OCI-LY1 (cell line): ENCODE data around the gene KRT77.

Source experiments
- H2AFZ ChIP-seq: fragments of 200-600 bp; sonication (generic), shearing (Covaris generic); 2 replicates; pipeline ENCODE4 v1.6.0; 2014; ENCODE audit warnings: antibody characterized with exemption, mild to moderate bottlenecking, low read length
- H3F3A ChIP-seq: fragments of 200-600 bp; sonication (generic), shearing (Covaris generic); 2 replicates; pipeline ENCODE4 v1.6.0; 2014; ENCODE audit warnings: mild to moderate bottlenecking, antibody characterized with exemption, low read length, moderate library complexity; ENCODE audit not compliant: insufficient read depth
- H3K27ac ChIP-seq: fragments of 200-600 bp; sonication (generic); 2 replicates; pipeline ENCODE4 v1.5.1; 2014; ENCODE audit warnings: low read length, mixed run types, mild to moderate bottlenecking, low read depth; ENCODE audit not compliant: poor library complexity, severe bottlenecking
- H3K27me3 ChIP-seq: fragments of 200-600 bp; sonication (generic); 2 replicates; pipeline ENCODE4 v1.6.0; 2014; ENCODE audit warnings: antibody characterized with exemption, mild to moderate bottlenecking, low read length, moderate library complexity; ENCODE audit not compliant: insufficient read depth
- H3K36me3 ChIP-seq: fragments of 200-600 bp; sonication (generic); 2 replicates; pipeline ENCODE4 v1.6.1; 2014; ENCODE audit warnings: mild to moderate bottlenecking, antibody characterized with exemption, low read length, moderate library complexity, mixed read lengths; ENCODE audit not compliant: insufficient read depth
- H3K4me1 ChIP-seq: fragments of 200-600 bp; sonication (generic); 2 replicates; pipeline ENCODE4 v1.5.1; 2014; ENCODE audit warnings: mild to moderate bottlenecking, low read length, moderate library complexity; ENCODE audit not compliant: insufficient read depth, severe bottlenecking
- H3K4me2 ChIP-seq: fragments of 200-600 bp; sonication (generic), shearing (Covaris generic); 2 replicates; pipeline ENCODE4 v1.6.1; 2014; ENCODE audit warnings: low read length
- H3K4me3 ChIP-seq: fragments of 200-600 bp; sonication (generic); 2 replicates; pipeline ENCODE4 v1.5.1; 2014; ENCODE audit warnings: low read length, low read depth, mild to moderate bottlenecking, mixed read lengths; ENCODE audit not compliant: poor library complexity, severe bottlenecking
- H3K79me2 ChIP-seq: fragments of 200-600 bp; shearing (Covaris generic); 2 replicates; pipeline ENCODE4 v1.6.1; 2016; ENCODE audit warnings: mixed run types, low read length, mixed read lengths; ENCODE audit not compliant: insufficient read depth
- H3K9ac ChIP-seq: fragments of 200-600 bp; sonication (generic), shearing (Covaris generic); 2 replicates; pipeline ENCODE4 v1.6.1; 2014; ENCODE audit warnings: mild to moderate bottlenecking, low read length, mixed read lengths
- H3K9me2 ChIP-seq: fragments of 200-600 bp; sonication (generic), shearing (Covaris generic); 2 replicates; pipeline ENCODE4 v1.6.1; 2014; ENCODE audit warnings: low read depth, mild to moderate bottlenecking, low read length, mixed read lengths
- H3K9me3 ChIP-seq: fragments of 200-600 bp; shearing (Covaris generic); 2 replicates; pipeline ENCODE4 v1.6.1; 2014; ENCODE audit warnings: low read length, mixed read lengths
- H4K20me1 ChIP-seq: fragments of 200-600 bp; sonication (generic), shearing (Covaris generic); 2 replicates; pipeline ENCODE4 v1.6.0; 2016; ENCODE audit warnings: mild to moderate bottlenecking, low read length; ENCODE audit not compliant: insufficient read depth
- EZH2 ChIP-seq: fragments of 200-600 bp; sonication (generic), shearing (Covaris generic); IDR thresholded peaks from 2 replicates; pipeline ENCODE4 v1.8.0; 2017; ENCODE audit warnings: borderline replicate concordance, mixed run types, mild to moderate bottlenecking, antibody characterized with exemption, low read length, moderate library complexity, mixed read lengths
- TF ChIP-seq, protein P1 (sequence below): fragments of 200-600 bp; sonication (generic), shearing (Covaris generic); IDR thresholded peaks from 2 replicates; pipeline ENCODE4 v1.5.1; 2017; ENCODE audit warnings: mild to moderate bottlenecking, antibody characterized with exemption, low read length, moderate library complexity, mixed read lengths

The KRT77 gene

GRCh38 chr12:52666471-52666870, 36.9 kb downstream of the KRT77 start:
- H3K4me2 ChIP-seq: no peak overlapping the region
- H3F3A ChIP-seq: no peaks in the 10 kb centered on the region
- H4K20me1 ChIP-seq: no peaks in the 10 kb centered on the region
- TF ChIP-seq EZH2: no peak
- TF ChIP-seq, protein P1, sequence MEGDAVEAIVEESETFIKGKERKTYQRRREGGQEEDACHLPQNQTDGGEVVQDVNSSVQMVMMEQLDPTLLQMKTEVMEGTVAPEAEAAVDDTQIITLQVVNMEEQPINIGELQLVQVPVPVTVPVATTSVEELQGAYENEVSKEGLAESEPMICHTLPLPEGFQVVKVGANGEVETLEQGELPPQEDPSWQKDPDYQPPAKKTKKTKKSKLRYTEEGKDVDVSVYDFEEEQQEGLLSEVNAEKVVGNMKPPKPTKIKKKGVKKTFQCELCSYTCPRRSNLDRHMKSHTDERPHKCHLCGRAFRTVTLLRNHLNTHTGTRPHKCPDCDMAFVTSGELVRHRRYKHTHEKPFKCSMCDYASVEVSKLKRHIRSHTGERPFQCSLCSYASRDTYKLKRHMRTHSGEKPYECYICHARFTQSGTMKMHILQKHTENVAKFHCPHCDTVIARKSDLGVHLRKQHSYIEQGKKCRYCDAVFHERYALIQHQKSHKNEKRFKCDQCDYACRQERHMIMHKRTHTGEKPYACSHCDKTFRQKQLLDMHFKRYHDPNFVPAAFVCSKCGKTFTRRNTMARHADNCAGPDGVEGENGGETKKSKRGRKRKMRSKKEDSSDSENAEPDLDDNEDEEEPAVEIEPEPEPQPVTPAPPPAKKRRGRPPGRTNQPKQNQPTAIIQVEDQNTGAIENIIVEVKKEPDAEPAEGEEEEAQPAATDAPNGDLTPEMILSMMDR: no peak
- H2AFZ ChIP-seq: no peak overlapping the region
- no peaks in the 10 kb centered on the region for H3K4me1 ChIP-seq
- H3K79me2 ChIP-seq: no peaks in the 10 kb centered on the region
- H3K9me2 ChIP-seq: no peaks in the 10 kb centered on the region
- no peak overlapping the region for H3K27ac ChIP-seq
- no peak overlapping the region for H3K9ac ChIP-seq
- no peaks in the 10 kb centered on the region for H3K36me3 ChIP-seq
- no peaks in the 10 kb centered on the region for H3K27me3 ChIP-seq
- H3K9me3 ChIP-seq: no peaks in the 10 kb centered on the region
- no peak overlapping the region for H3K4me3 ChIP-seq

- H3K4me2 ChIP-seq: no peak overlapping the region
Measured at GRCh38 chr12:52663420-52663819, 39.9 kb downstream of the KRT77 start.

DNA sequence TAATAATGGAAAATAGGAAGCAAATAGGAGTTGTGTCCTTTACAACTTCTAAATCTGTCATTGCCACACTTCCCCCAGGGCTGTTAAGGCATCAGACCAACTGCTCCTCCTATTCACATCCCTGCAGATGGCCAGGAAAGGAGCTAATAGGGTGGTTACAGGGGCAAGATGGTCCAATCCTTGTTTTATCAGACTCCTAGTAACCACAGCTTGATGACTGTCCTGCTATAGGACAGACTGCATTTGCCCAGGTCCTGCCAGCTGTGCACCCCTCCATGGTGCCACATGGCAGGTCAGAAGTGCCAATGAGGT, 40.5 kb downstream of the KRT77 start:
- Histone ChIP-seq H3K9me3 (no peaks in the 10 kb centered on the region), H3K4me3 (no peak overlapping the region), H3K27me3 (no peaks in the 10 kb centered on the region), H3K9ac (no peak overlapping the region), H3F3A (no peaks in the 10 kb centered on the region), H3K9me2 (no peaks in the 10 kb centered on the region), H2AFZ (no peak overlapping the region), H3K4me1 (no peaks in the 10 kb centered on the region), H3K36me3 (no peaks in the 10 kb centered on the region), H3K27ac (no peak overlapping the region), H3K4me2 (no peak overlapping the region), H3K79me2 (no peaks in the 10 kb centered on the region), H4K20me1 (no peaks in the 10 kb centered on the region)
- TF ChIP-seq, protein P1: no peak
- TF ChIP-seq EZH2: no peak

More at GRCh38 chr12:52663420-52663819, 39.9 kb downstream of the KRT77 start:
- Histone ChIP-seq H3K4me3 (no peak overlapping the region), H3K27me3 (no peaks in the 10 kb centered on the region), H3K79me2 (no peaks in the 10 kb centered on the region), H4K20me1 (no peaks in the 10 kb centered on the region), H3K9ac (no peak overlapping the region), H2AFZ (no peak overlapping the region), H3K27ac (no peak overlapping the region), H3K4me1 (no peaks in the 10 kb centered on the region), H3K36me3 (no peaks in the 10 kb centered on the region), H3F3A (no peaks in the 10 kb centered on the region), H3K9me2 (no peaks in the 10 kb centered on the region), H3K9me3 (no peaks in the 10 kb centered on the region)
- TF ChIP-seq, protein P1: no peak
- no peak for TF ChIP-seq EZH2
